HCT116 (cell line): ENCODE results near the gene GNAS.

ENCODE experiments used
- CTCF ChIP-seq, 3 experiments: fragments of 200-600 bp in 1 of 3; sonication (generic) in 1 of 3; IDR thresholded peaks in 2 of 3; conservative IDR thresholded peaks in 1 of 3; 2 replicates each; pipeline ENCODE4 v1.5.1; 2012 to 2017; ENCODE audit warnings: low read depth in 2 of 3, low read length in 2 of 3, antibody characterized with exemption in 1 of 3, borderline replicate concordance in 1 of 3, control low read depth in 1 of 3, mild to moderate bottlenecking in 1 of 3, mixed read lengths in 1 of 3, mixed run types in 1 of 3, moderate library complexity in 1 of 3; ENCODE audit not compliant: insufficient read depth in 1 of 3
- POLR2A ChIP-seq: IDR thresholded peaks from 2 replicates; pipeline ENCODE4 v1.7.0; 2011; ENCODE audit warnings: borderline replicate concordance; ENCODE audit not compliant: insufficient read depth, insufficient read length; ENCODE audit errors: extremely low read depth
- SIN3A ChIP-seq: IDR thresholded peaks from 2 replicates; pipeline ENCODE4 v1.6.1; 2012; ENCODE audit warnings: low read depth
- SRF ChIP-seq: IDR thresholded peaks from 2 replicates; pipeline ENCODE4 v1.6.1; 2012; ENCODE audit warnings: low read depth
- TF ChIP-seq, protein P1 (sequence below): IDR thresholded peaks from 2 replicates; pipeline ENCODE4 v1.6.1; 2012; ENCODE audit warnings: low read depth

GRCh38 chr20:58839991-58840747 lies 12.3 kb upstream of the GNAS start:
- TF ChIP-seq CTCF (IDR thresholded peaks at IDR 0.05 in 2 of 3, conservative IDR thresholded peaks at IDR 0.05 in 1 of 3; ENCODE audit: borderline replicate concordance in 1 of 3, insufficient read depth in 1 of 3, low read depth in 2 of 3, low read length in 2 of 3) (no peak), POLR2A (no peak), SIN3A (no peak), SRF (no peak)
- TF ChIP-seq, protein P1, sequence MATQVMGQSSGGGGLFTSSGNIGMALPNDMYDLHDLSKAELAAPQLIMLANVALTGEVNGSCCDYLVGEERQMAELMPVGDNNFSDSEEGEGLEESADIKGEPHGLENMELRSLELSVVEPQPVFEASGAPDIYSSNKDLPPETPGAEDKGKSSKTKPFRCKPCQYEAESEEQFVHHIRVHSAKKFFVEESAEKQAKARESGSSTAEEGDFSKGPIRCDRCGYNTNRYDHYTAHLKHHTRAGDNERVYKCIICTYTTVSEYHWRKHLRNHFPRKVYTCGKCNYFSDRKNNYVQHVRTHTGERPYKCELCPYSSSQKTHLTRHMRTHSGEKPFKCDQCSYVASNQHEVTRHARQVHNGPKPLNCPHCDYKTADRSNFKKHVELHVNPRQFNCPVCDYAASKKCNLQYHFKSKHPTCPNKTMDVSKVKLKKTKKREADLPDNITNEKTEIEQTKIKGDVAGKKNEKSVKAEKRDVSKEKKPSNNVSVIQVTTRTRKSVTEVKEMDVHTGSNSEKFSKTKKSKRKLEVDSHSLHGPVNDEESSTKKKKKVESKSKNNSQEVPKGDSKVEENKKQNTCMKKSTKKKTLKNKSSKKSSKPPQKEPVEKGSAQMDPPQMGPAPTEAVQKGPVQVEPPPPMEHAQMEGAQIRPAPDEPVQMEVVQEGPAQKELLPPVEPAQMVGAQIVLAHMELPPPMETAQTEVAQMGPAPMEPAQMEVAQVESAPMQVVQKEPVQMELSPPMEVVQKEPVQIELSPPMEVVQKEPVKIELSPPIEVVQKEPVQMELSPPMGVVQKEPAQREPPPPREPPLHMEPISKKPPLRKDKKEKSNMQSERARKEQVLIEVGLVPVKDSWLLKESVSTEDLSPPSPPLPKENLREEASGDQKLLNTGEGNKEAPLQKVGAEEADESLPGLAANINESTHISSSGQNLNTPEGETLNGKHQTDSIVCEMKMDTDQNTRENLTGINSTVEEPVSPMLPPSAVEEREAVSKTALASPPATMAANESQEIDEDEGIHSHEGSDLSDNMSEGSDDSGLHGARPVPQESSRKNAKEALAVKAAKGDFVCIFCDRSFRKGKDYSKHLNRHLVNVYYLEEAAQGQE: no peak
